RWPE2 (cell line): Measurements from ENCODE around the gene ADAMTS5.

ENCODE experiments used
- ATAC-seq: fragments of 200-7000 bp; cut with Tn5 transposase; 3 replicates; pipeline ENCODE4 v1.9.1; 2021; ENCODE audit warnings: low read depth
- DNase-seq: peaks from one replicate; pipeline ENCODE4 v3.0.0-alpha.2; 2020; ENCODE audit warnings: low spot score
- H3K27ac ChIP-seq: fragments of 450-650 bp; 2 replicates; pipeline ENCODE4 v1.5.1; 2017; ENCODE audit warnings: mild to moderate bottlenecking; ENCODE audit not compliant: poor library complexity, severe bottlenecking
- H3K27me3 ChIP-seq: fragments of 250-450 bp; sonication (Bioruptor Pico); 2 replicates; pipeline ENCODE4 v1.5.1; 2021; ENCODE audit warnings: mild to moderate bottlenecking, moderate library complexity; ENCODE audit not compliant: insufficient read depth, poor library complexity, severe bottlenecking
- H3K36me3 ChIP-seq: fragments of 250-450 bp; sonication (Bioruptor Pico); 2 replicates; pipeline ENCODE4 v1.5.1; 2020; ENCODE audit warnings: low read depth, mild to moderate bottlenecking, moderate library complexity
- H3K4me1 ChIP-seq: fragments of 250-450 bp; sonication (Bioruptor Pico); 2 replicates; pipeline ENCODE4 v1.5.1; 2021; ENCODE audit warnings: mild to moderate bottlenecking, moderate library complexity; ENCODE audit not compliant: insufficient read depth, poor library complexity, severe bottlenecking
- H3K4me3 ChIP-seq: fragments of 250-450 bp; sonication (Bioruptor Pico); 2 replicates; pipeline ENCODE4 v1.5.1; 2021; ENCODE audit warnings: mild to moderate bottlenecking, moderate library complexity; ENCODE audit not compliant: severe bottlenecking
- H3K9me3 ChIP-seq: fragments of 250-450 bp; sonication (Bioruptor Pico); 2 replicates; pipeline ENCODE4 v1.5.1; 2021; ENCODE audit warnings: mild to moderate bottlenecking, moderate library complexity; ENCODE audit not compliant: severe bottlenecking
- TF ChIP-seq, protein P1 (sequence below): fragments of 450-650 bp; IDR thresholded peaks from one replicate; pipeline ENCODE4 v1.5.1; 2017; ENCODE audit warnings: mild to moderate bottlenecking, moderate library complexity; ENCODE audit not compliant: poor library complexity, severe bottlenecking

Gene ADAMTS5

DNA sequence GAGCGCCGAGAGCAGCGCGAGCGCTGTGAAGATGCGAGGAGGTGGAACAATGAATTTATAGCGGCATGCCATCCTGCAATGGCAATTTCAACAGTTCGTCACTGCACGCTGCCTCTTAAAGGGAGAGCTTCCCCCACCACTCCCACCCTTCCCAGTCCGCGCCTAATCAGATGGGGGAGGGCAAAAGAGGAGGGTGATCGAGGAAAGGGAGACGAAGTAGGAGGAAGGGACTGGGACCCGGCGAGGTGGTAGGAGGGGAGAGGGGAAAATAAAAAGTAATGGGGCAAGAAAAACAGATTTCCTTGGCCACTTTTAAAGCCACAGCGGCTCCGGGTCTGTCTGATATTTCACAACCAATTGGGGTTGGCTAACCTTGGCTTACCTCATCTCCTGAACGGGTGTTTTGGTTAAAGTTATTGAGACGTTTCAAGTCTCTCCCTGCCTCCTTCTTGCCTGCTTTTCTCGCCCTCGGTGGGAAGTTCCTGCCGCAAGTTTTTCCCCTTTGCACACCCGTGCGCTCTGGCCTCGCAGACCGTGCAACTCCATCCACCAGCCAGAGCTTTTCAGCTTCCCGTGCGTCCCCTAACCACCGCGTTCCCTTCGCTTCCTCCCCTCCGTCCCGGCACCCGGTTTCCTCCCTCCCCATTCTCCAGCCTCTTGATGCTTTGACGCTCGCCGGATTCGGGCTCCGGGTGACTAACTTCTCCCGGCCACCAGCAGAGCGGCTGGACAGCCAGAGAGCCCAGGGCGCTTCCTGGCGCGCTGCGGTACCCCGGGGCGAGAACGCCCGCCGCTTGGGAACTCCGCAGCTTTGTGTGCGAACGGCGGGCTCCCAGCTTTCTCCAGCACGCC, at the start of gene ADAMTS5:
Gene ADAMTS5 (minus strand): TSS at position 27 of the 852 bp plus-strand sequence. CDS start 697 bp downstream, outside the sequence.
- TF ChIP-seq, protein P1, sequence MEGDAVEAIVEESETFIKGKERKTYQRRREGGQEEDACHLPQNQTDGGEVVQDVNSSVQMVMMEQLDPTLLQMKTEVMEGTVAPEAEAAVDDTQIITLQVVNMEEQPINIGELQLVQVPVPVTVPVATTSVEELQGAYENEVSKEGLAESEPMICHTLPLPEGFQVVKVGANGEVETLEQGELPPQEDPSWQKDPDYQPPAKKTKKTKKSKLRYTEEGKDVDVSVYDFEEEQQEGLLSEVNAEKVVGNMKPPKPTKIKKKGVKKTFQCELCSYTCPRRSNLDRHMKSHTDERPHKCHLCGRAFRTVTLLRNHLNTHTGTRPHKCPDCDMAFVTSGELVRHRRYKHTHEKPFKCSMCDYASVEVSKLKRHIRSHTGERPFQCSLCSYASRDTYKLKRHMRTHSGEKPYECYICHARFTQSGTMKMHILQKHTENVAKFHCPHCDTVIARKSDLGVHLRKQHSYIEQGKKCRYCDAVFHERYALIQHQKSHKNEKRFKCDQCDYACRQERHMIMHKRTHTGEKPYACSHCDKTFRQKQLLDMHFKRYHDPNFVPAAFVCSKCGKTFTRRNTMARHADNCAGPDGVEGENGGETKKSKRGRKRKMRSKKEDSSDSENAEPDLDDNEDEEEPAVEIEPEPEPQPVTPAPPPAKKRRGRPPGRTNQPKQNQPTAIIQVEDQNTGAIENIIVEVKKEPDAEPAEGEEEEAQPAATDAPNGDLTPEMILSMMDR: no peak
- Histone ChIP-seq H3K4me3 (no peak within 1 kb of the TSS), H3K36me3 (no peaks in the 10 kb centered on the region), H3K27ac (no peak within 1 kb of the TSS), H3K4me1 (no peaks in the 10 kb centered on the region), H3K27me3 (peaks cover 62% of the 10 kb centered on the region), H3K9me3 (no peaks in the 10 kb centered on the region)
- ATAC-seq (peak; percentile 46; the same call in 2 of the 3 replicates), DNase-seq (peak; percentile 39)

DNA sequence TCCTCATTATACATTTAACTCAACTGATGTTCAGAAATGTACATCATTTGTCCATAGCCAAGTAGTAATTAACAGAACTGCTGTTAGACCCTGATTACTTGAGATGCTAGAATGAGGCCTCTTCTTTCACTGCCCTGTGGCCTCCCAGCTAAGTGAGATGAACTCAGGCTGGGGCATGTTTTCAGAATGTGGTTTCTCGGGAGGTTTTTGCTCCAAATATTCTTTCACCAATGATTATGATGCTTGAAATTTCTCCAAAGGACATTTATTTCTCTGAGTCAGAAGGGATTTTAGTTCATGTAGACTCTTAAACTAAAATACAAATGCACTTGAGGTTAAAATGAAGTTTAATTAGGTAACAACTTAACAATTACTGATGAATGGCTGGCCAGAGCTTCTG, 34.6 kb upstream of the ADAMTS5 start:
- no peaks in the 10 kb centered on the region for H3K9me3 ChIP-seq
- no peak for DNase-seq
- H3K4me1 ChIP-seq: no peaks in the 10 kb centered on the region
- no peak overlapping the region for H3K27ac ChIP-seq
- TF ChIP-seq, protein P1: no peak
- H3K4me3 ChIP-seq: no peak overlapping the region
- ATAC-seq: no peak
- no peaks in the 10 kb centered on the region for H3K36me3 ChIP-seq
- H3K27me3 ChIP-seq: no peaks in the 10 kb centered on the region

DNA sequence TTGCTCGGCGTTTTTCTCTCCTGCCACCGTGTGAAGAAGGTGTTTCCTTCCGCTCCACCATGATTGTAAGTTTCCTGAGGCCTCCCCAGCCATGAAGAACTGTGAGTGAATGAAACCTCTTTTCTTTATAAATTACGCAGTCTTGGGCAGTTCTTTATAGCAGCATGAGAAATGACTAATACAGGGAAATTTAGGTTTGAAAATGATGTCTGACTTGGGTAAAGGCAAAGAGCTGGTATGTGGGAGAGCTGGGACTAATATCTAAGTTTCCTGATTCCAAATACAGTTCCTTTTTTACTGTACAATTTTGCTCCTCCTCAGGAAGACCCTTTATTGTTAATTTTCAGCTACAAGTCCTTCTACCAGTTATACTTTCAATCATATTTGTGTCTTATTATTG, 16.7 kb upstream of the ADAMTS5 start:
- H3K9me3 ChIP-seq: no peaks in the 10 kb centered on the region
- no peak overlapping the region for H3K4me3 ChIP-seq
- no peak for ATAC-seq
- TF ChIP-seq, protein P1: no peak
- H3K36me3 ChIP-seq: no peaks in the 10 kb centered on the region
- no peaks in the 10 kb centered on the region for H3K27me3 ChIP-seq
- DNase-seq: no peak
- no peak overlapping the region for H3K27ac ChIP-seq
- H3K4me1 ChIP-seq: no peaks in the 10 kb centered on the region

DNA sequence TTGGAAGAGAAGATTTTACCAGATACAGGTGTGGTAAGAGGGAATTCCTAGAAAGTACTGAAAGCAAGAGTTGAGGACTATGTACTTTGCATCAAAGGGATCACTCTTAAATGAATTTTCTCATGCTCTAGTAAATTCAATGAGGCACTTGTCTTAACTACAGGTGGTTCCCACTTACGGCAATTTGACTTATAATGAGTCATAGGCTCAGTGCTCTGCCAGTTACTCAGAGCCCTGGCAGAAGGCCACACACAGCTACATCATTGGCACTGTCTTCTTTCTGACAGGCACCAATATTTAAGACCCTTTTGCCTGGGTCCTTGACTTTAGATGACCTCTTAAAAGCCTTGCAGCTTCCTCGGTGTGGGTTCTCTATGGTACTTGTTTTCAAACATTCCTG, 15.9 kb upstream of the ADAMTS5 start:
- no peak for DNase-seq
- peak; percentile 83 for ATAC-seq
- no peaks in the 10 kb centered on the region for H3K4me1 ChIP-seq

More for the DNA sequence above, 15.9 kb upstream of the ADAMTS5 start:
- TF ChIP-seq, protein P1: no peak
- Histone ChIP-seq H3K4me3 (no peak overlapping the region), H3K27ac (no peak overlapping the region), H3K36me3 (no peaks in the 10 kb centered on the region), H3K9me3 (no peaks in the 10 kb centered on the region), H3K27me3 (no peaks in the 10 kb centered on the region)
